ENCODE data around the gene SYPL2.

DNA sequence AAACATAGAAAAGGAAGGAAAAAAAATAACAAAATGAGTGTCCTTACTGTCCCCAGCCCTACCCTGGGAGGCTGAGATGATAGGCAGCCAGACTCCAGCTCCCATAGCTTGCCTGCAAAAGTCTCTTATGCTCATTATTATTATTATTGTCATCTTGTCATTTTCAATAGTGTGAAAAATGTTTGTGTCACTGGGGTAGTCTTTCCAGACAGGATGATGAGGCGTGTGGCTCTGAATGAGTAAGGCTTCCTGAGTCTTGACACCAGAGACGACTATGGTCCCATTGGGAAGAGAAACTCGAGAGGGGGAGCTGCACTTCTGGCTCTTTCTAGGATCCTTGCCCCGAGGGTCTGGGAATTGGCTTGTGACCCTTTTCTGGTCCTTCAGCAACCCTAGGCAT is 26.4 kb downstream of the SYPL2 start:
- TF ChIP-seq, protein P1, sequence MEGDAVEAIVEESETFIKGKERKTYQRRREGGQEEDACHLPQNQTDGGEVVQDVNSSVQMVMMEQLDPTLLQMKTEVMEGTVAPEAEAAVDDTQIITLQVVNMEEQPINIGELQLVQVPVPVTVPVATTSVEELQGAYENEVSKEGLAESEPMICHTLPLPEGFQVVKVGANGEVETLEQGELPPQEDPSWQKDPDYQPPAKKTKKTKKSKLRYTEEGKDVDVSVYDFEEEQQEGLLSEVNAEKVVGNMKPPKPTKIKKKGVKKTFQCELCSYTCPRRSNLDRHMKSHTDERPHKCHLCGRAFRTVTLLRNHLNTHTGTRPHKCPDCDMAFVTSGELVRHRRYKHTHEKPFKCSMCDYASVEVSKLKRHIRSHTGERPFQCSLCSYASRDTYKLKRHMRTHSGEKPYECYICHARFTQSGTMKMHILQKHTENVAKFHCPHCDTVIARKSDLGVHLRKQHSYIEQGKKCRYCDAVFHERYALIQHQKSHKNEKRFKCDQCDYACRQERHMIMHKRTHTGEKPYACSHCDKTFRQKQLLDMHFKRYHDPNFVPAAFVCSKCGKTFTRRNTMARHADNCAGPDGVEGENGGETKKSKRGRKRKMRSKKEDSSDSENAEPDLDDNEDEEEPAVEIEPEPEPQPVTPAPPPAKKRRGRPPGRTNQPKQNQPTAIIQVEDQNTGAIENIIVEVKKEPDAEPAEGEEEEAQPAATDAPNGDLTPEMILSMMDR (IDR thresholded peaks at IDR 0.05): no peak
- TF ChIP-seq POLR2A (IDR thresholded peaks at IDR 0.05): no peak

Measured in lower leg skin (tissue), 3 donors.